Measurements from ENCODE around the gene METRNL. TPM values are rescaled to one million over a fixed set of nuclear protein-coding genes. Genes with fewer than 3 reads are reported as not detected.
"Not testable (repeated sequence)": the region's sequence is repeated elsewhere in the genome, so short reads cannot be mapped to it uniquely, and the experiment has no call there.

METRNL gene
- total RNA-seq, 2 experiments from 2014 or later, result 16.9 to 23.3 TPM

- Histone ChIP-seq H2AFZ (ENCODE audit: low read length) (no peak overlapping the region), H3K9me3 (ENCODE audit: low read length) (no peaks in the 10 kb centered on the region), H3K4me2 (ENCODE audit: low read length) (no peak overlapping the region), H3K36me3 (ENCODE audit: insufficient read depth, low read length) (no peaks in the 10 kb centered on the region), H3K4me1 (ENCODE audit: insufficient read depth, low read length, poor library complexity, severe bottlenecking) (peaks cover 8% of the 10 kb centered on the region), H3K27ac (ENCODE audit: low read depth, low read length, poor library complexity, severe bottlenecking) (no peak overlapping the region), H3K4me3 (ENCODE audit: low read depth, low read length, poor library complexity, severe bottlenecking) (no peak overlapping the region), H4K20me1 (ENCODE audit: insufficient read depth, low read length) (no peaks in the 10 kb centered on the region), H3K79me2 (ENCODE audit: insufficient read depth, low read depth, low read length) (no peaks in the 10 kb centered on the region), H3K9me2 (ENCODE audit: insufficient read depth, low read length) (no peaks in the 10 kb centered on the region)
- ChIA-PET CTCF (ENCODE audit: unreplicated experiment) (interaction anchor here (0.7 kb wide), 1 partner anchor 18 kb away, joined by 3 read pairs; no protein-coding TSS in a partner anchor), POLR2A (interaction anchor here (0.6 kb wide), 2 partner anchors 60 to 509 kb away, joined by 3 to 5 read pairs; no protein-coding TSS in a partner anchor)
- intact Hi-C loops (cut with micrococcal nuclease; ENCODE audit: unreplicated experiment), result no loop called here
- TF ChIP-seq, protein P1, sequence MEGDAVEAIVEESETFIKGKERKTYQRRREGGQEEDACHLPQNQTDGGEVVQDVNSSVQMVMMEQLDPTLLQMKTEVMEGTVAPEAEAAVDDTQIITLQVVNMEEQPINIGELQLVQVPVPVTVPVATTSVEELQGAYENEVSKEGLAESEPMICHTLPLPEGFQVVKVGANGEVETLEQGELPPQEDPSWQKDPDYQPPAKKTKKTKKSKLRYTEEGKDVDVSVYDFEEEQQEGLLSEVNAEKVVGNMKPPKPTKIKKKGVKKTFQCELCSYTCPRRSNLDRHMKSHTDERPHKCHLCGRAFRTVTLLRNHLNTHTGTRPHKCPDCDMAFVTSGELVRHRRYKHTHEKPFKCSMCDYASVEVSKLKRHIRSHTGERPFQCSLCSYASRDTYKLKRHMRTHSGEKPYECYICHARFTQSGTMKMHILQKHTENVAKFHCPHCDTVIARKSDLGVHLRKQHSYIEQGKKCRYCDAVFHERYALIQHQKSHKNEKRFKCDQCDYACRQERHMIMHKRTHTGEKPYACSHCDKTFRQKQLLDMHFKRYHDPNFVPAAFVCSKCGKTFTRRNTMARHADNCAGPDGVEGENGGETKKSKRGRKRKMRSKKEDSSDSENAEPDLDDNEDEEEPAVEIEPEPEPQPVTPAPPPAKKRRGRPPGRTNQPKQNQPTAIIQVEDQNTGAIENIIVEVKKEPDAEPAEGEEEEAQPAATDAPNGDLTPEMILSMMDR (conservative IDR thresholded peaks at IDR 0.05; ENCODE audit: low read length), result no peak
- no peak for TF ChIP-seq EZH2phosphoT487 (IDR thresholded peaks at IDR 0.05; ENCODE audit: borderline replicate concordance, low read depth, low read length)
- no peak for DNase-seq (ENCODE audit: low spot score)
- BruUV-seq (replicated peaks), result no TSS peak
Measured at GRCh38 chr17:83132251-83133081, 53.1 kb downstream of the METRNL start.

DNA sequence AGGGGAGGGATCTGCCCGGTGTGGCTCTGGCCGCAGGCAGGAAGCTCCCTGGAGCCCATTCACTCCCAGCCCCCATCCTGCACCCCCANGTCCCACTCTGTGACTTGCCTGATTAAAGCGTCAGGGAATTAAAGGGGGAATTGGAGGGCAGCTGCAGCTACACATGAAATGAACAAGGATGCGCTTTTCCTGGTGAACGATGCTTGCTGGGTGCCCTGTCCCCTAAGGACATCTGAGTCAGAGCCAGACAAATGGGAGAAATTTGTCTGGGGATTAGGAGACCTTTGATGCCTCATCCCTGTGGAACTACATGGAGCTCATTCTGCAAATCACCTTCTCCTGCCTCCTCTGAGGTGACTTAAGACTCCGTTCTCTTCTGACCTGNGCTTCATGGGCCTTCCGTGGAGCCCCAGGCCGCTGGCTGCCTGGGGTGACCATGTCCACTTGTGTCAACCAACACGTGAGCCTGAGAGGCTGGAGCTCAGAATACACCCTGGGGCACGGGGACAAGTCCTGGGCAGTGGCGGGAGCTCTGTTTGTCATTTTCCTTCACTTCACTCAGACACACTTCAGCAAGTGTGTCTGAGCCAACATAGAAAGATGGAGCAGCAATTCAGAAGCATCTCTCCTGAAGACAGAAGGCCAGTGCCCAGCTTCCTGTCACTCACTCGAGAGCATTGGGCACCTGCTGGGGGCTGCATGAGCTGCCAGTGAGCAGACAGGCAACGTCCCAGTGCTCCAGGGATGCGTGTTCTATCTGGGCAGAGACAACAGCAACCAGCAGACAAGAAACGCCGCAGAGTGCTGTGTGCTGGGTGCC lies 54.1 kb downstream of the METRNL start:
- Histone ChIP-seq H3K4me3 (ENCODE audit: low read depth, low read length, poor library complexity, severe bottlenecking) (no peak overlapping the region), H3K4me1 (ENCODE audit: insufficient read depth, low read length, poor library complexity, severe bottlenecking) (peaks cover 8% of the 10 kb centered on the region), H3K4me2 (ENCODE audit: low read length) (no peak overlapping the region), H3K36me3 (ENCODE audit: insufficient read depth, low read length) (no peaks in the 10 kb centered on the region), H3K27ac (ENCODE audit: low read depth, low read length, poor library complexity, severe bottlenecking) (no peak overlapping the region), H3K9me3 (ENCODE audit: low read length) (no peaks in the 10 kb centered on the region), H3K79me2 (ENCODE audit: insufficient read depth, low read depth, low read length) (no peaks in the 10 kb centered on the region), H4K20me1 (ENCODE audit: insufficient read depth, low read length) (no peaks in the 10 kb centered on the region), H2AFZ (ENCODE audit: low read length) (no peak overlapping the region), H3K9me2 (ENCODE audit: insufficient read depth, low read length) (no peaks in the 10 kb centered on the region)
- intact Hi-C loops (cut with micrococcal nuclease; ENCODE audit: unreplicated experiment), result no loop called here
- no TSS peak for BruUV-seq (replicated peaks)
- ChIA-PET POLR2A (interaction anchor here (0.6 kb wide), 1 partner anchor 510 kb away, joined by 5 read pairs; no protein-coding TSS in a partner anchor), CTCF (ENCODE audit: unreplicated experiment) (interaction anchor here (0.7 kb wide), 1 partner anchor 17 kb away, joined by 3 read pairs; no protein-coding TSS in a partner anchor)
- DNase-seq (ENCODE audit: low spot score), result no peak
- TF ChIP-seq EZH2phosphoT487 (IDR thresholded peaks at IDR 0.05; ENCODE audit: borderline replicate concordance, low read depth, low read length), result no peak
- TF ChIP-seq, protein P1 (conservative IDR thresholded peaks at IDR 0.05; ENCODE audit: low read length), result no peak

GRCh38 chr17:83134456-83134855 lies 55.0 kb downstream of the METRNL start:
- DNase-seq (ENCODE audit: low spot score); H3K4me1 ChIP-seq (ENCODE audit: insufficient read depth, low read length, poor library complexity, severe bottlenecking); H3K27ac ChIP-seq (ENCODE audit: low read depth, low read length, poor library complexity, severe bottlenecking); H3K9me2 ChIP-seq (ENCODE audit: insufficient read depth, low read length); BruUV-seq (replicated peaks); H2AFZ ChIP-seq (ENCODE audit: low read length); H3K79me2 ChIP-seq (ENCODE audit: insufficient read depth, low read depth, low read length); CTCF ChIA-PET (ENCODE audit: unreplicated experiment); H4K20me1 ChIP-seq (ENCODE audit: insufficient read depth, low read length); H3K4me2 ChIP-seq (ENCODE audit: low read length); H3K36me3 ChIP-seq (ENCODE audit: insufficient read depth, low read length); POLR2A ChIA-PET; H3K4me3 ChIP-seq (ENCODE audit: low read depth, low read length, poor library complexity, severe bottlenecking); intact Hi-C loops (cut with micrococcal nuclease; ENCODE audit: unreplicated experiment); H3K9me3 ChIP-seq (ENCODE audit: low read length): not testable (repeated sequence)

Measured in OCI-LY7 (cell line).